ENCODE data around the gene CIDEA. TPM values are rescaled to one million over a fixed set of nuclear protein-coding genes. Genes with fewer than 3 reads are reported as not detected.

CIDEA gene
- total RNA-seq, 4 donors from 2014 or later = not detected

- WGBS = under 1% methylated on average over 34 of the region's 81 CpGs
- DNase-seq (ENCODE audit: extremely low spot score) = peak; percentile 97
- H3K4me1 ChIP-seq = peaks cover 25 to 68% (median 63%) of the 10 kb centered on the region in 4 donors
These were observed 54.4 kb downstream of the CIDEA start for GRCh38 chr18:12308386-12309100.

GRCh38 chr18:12309683-12310198 lies 55.6 kb downstream of the CIDEA start:
- no peaks in the 10 kb centered on the region for H3K27me3 ChIP-seq
- intact Hi-C loops (cut with DNase I) = loop anchor here (10.0 kb wide), 1 partner anchor 635 kb away; the partner anchor contains the start of gene SEH1L
- no peak for DNase-seq (ENCODE audit: extremely low spot score)
- peaks cover 37 to 76% (median 70%) of the 10 kb centered on the region in 4 donors for H3K4me1 ChIP-seq
- H3K4me3 ChIP-seq = peak overlapping the region; percentile 78 to 99 (median 86)
- H3K36me3 ChIP-seq = peaks cover 15 to 40% (median 26%) of the 10 kb centered on the region in 4 donors
- peaks cover 0 to 7% (median 4%) of the 10 kb centered on the region in 4 donors for H3K9me3 ChIP-seq
- TF ChIP-seq CTCF (IDR thresholded peaks at IDR 0.05) = no peak
- TF ChIP-seq POLR2A (IDR thresholded peaks at IDR 0.05; ENCODE audit: low read depth) = no peak
- TF ChIP-seq POLR2AphosphoS5 (IDR thresholded peaks at IDR 0.05) = peak; percentile 23 to 28
- no peak for TF ChIP-seq EP300 (IDR thresholded peaks at IDR 0.05)
- WGBS = 21% methylated on average over 7 of the region's 7 CpGs
- H3K27ac ChIP-seq (replicated peaks in 1 of 4) = peak overlapping the region; percentile 98 to 100 (median 100)

More at GRCh38 chr18:12308386-12309100, 54.4 kb downstream of the CIDEA start:
- Histone ChIP-seq H3K27ac (replicated peaks in 1 of 4) (peak overlapping the region; percentile 98 to 100 (median 100)), H3K4me3 (peak overlapping the region; percentile 78 to 99 (median 86)), H3K9me3 (peaks cover 0 to 7% (median 4%) of the 10 kb centered on the region in 4 donors), H3K27me3 (no peaks in the 10 kb centered on the region), H3K36me3 (peaks cover 15 to 32% (median 23%) of the 10 kb centered on the region in 4 donors)
- intact Hi-C loops (cut with DNase I) = loop anchor here (10.0 kb wide), 1 partner anchor 636 kb away; the partner anchor contains the start of gene SEH1L
- TF ChIP-seq POLR2A (IDR thresholded peaks at IDR 0.05; ENCODE audit: low read depth) = peak; percentile 65
- no peak for TF ChIP-seq CTCF (IDR thresholded peaks at IDR 0.05)
- peak; percentile 88 to 94 for TF ChIP-seq POLR2AphosphoS5 (IDR thresholded peaks at IDR 0.05)

GRCh38 chr18:12310762-12311161 lies 56.6 kb downstream of the CIDEA start:
- Histone ChIP-seq H3K4me3 (peak overlapping the region; percentile 78 to 99 (median 86)), H3K27ac (replicated peaks in 1 of 4) (peak overlapping the region; percentile 98 to 100 (median 100)), H3K36me3 (peaks cover 15 to 49% (median 28%) of the 10 kb centered on the region in 4 donors), H3K9me3 (peaks cover 0 to 7% (median 4%) of the 10 kb centered on the region in 4 donors), H3K4me1 (peaks cover 47 to 80% (median 71%) of the 10 kb centered on the region in 4 donors), H3K27me3 (no peaks in the 10 kb centered on the region)
- DNase-seq (ENCODE audit: extremely low spot score) = no peak
- 86% methylated on average over 6 of the region's 6 CpGs for WGBS
- TF ChIP-seq EP300 (IDR thresholded peaks at IDR 0.05) = no peak
- TF ChIP-seq POLR2A (IDR thresholded peaks at IDR 0.05; ENCODE audit: low read depth) = no peak
- no peak for TF ChIP-seq POLR2AphosphoS5 (IDR thresholded peaks at IDR 0.05)
- TF ChIP-seq CTCF (IDR thresholded peaks at IDR 0.05) = no peak
- intact Hi-C loops (cut with DNase I) = no loop called here

GRCh38 chr18:12312976-12313375 lies 58.8 kb downstream of the CIDEA start:
- intact Hi-C loops (cut with DNase I) = no loop called here
- H3K27ac ChIP-seq (replicated peaks in 1 of 4) = peak overlapping the region; percentile 77 to 100 (median 82)
- H3K9me3 ChIP-seq = peaks cover 0 to 7% (median 4%) of the 10 kb centered on the region in 4 donors
- TF ChIP-seq CTCF (IDR thresholded peaks at IDR 0.05) (no peak), POLR2AphosphoS5 (IDR thresholded peaks at IDR 0.05) (no peak), EP300 (IDR thresholded peaks at IDR 0.05) (no peak), POLR2A (IDR thresholded peaks at IDR 0.05; ENCODE audit: low read depth) (no peak)
- no peaks in the 10 kb centered on the region for H3K27me3 ChIP-seq
- no peak for DNase-seq (ENCODE audit: extremely low spot score)
- H3K36me3 ChIP-seq = peaks cover 15 to 58% (median 31%) of the 10 kb centered on the region in 4 donors
- H3K4me1 ChIP-seq = peaks cover 63 to 82% (median 76%) of the 10 kb centered on the region in 4 donors
- no peak overlapping the region for H3K4me3 ChIP-seq
